AG09309 (cell line): ENCODE results near the gene BLMH.

Experiments
- DNase-seq: peaks from one replicate; pipeline ENCODE4 v3.0.0-alpha.2; 2010; ENCODE audit warnings: low read depth
- H3K4me3 ChIP-seq: 2 replicates; pipeline ENCODE4 v1.5.1; 2011; ENCODE audit warnings: mild to moderate bottlenecking, low read depth, low read length, moderate library complexity; ENCODE audit not compliant: control insufficient read depth
- TF ChIP-seq, protein P1 (sequence below): IDR thresholded peaks from 2 replicates; pipeline ENCODE4 v1.5.1; 2011; ENCODE audit warnings: mild to moderate bottlenecking, low read depth, low read length, inconsistent platforms; ENCODE audit not compliant: insufficient read depth, control insufficient read depth; ENCODE audit errors: missing control alignments

The BLMH gene

DNA sequence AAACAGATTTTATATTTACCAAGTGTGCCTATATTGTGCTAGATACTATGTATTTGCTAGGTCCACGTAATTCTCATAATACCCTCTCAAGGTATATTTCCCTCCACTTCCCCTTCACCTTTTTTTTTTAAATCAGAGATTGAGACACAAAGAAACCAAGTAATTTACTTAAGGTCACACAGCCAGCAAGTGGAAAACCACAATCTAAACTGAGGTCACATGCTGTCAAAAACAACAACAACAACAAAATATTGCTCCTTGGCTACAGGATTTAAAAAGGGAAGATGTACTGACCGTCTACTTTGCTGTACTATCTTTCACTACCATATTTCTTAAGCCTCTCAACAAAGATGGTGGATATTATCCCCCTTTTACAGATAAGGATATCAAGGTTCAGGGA is 15.8 kb downstream of the BLMH start:
- no peak for DNase-seq
- H3K4me3 ChIP-seq = no peak overlapping the region
- TF ChIP-seq, protein P1, sequence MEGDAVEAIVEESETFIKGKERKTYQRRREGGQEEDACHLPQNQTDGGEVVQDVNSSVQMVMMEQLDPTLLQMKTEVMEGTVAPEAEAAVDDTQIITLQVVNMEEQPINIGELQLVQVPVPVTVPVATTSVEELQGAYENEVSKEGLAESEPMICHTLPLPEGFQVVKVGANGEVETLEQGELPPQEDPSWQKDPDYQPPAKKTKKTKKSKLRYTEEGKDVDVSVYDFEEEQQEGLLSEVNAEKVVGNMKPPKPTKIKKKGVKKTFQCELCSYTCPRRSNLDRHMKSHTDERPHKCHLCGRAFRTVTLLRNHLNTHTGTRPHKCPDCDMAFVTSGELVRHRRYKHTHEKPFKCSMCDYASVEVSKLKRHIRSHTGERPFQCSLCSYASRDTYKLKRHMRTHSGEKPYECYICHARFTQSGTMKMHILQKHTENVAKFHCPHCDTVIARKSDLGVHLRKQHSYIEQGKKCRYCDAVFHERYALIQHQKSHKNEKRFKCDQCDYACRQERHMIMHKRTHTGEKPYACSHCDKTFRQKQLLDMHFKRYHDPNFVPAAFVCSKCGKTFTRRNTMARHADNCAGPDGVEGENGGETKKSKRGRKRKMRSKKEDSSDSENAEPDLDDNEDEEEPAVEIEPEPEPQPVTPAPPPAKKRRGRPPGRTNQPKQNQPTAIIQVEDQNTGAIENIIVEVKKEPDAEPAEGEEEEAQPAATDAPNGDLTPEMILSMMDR = no peak

DNA sequence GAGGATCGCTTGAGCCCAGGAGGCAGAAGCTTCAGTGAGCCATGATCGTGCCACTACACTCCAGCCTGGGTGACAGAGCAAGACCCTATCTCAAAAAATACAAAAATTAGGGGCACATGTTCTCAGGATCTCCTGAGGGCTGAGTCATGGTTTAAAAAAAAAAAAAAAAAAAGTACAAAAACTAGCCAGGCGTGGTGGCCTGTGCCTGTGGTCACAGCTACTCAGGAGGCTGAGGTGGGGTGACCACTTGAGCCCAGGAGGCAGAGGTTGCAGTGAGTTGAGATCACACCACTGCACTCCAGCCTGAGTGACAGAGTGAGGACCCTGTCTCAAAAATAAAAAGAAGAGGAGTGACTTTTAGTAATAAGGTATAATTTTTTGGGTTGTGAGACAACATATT is 16.9 kb downstream of the BLMH start:
- no peak overlapping the region for H3K4me3 ChIP-seq
- TF ChIP-seq, protein P1 = no peak
- no peak for DNase-seq

DNA sequence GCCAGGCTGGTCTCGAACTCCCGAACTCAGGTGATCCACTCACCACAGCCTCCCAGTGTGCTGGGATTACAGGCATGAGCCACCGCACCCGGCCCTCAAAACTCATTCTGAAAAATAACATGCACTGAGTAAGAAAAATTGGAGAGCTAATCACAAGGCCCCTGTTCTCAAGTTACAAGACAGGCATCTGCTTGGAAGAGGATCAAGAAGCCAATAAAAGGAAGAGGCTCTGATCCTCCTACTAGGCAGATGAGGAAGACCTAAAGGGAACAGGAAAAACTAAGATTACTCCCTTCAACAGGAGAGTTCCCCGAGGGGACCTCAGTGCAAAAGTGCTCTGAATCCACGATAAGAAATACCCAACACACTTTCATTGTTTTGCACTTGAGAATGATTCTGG is 18.4 kb downstream of the BLMH start:
- DNase-seq = no peak
- no peak overlapping the region for H3K4me3 ChIP-seq
- TF ChIP-seq, protein P1 = no peak

DNA sequence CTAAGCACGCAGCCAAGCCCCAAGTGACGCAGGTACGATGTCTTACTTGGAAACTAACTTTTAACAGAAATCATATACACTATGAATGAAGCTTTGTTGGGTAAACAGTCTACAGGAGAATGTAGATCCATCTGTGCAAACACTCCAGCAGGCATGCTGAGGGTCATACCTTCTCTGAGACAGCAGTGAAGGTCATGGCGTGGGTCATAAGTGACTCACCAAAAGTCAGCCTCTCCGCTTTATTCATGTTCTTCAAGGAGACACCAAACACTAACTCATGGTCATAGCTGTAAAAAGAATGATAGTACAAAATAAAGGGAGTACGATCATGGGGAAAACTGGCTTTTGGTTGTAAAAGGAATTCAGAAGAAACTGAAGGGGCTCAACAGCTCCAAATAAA is 20.6 kb downstream of the BLMH start:
- TF ChIP-seq, protein P1 = no peak

DNA sequence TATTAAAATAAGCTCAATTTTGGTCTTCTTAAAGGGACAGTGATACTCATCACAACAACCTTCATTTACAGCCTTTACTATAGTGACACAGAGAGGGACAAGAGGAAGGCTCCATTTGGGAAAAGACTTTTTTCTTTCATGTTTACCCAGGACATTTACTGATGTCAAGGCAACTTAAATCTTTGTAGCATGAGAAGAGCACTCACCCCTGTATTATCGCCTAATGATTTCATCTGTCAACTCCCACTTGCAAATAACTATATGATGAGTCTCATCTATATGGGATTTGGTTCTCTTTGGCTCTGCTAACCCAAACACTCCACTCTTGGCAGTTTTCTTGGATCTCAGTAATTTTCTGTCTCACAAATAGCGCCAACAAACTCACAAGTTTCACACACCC is 24.1 kb downstream of the BLMH start:
- DNase-seq = no peak
- no peak overlapping the region for H3K4me3 ChIP-seq

More for the DNA sequence above, 20.6 kb downstream of the BLMH start:
- H3K4me3 ChIP-seq = no peak overlapping the region
- no peak for DNase-seq

DNA sequence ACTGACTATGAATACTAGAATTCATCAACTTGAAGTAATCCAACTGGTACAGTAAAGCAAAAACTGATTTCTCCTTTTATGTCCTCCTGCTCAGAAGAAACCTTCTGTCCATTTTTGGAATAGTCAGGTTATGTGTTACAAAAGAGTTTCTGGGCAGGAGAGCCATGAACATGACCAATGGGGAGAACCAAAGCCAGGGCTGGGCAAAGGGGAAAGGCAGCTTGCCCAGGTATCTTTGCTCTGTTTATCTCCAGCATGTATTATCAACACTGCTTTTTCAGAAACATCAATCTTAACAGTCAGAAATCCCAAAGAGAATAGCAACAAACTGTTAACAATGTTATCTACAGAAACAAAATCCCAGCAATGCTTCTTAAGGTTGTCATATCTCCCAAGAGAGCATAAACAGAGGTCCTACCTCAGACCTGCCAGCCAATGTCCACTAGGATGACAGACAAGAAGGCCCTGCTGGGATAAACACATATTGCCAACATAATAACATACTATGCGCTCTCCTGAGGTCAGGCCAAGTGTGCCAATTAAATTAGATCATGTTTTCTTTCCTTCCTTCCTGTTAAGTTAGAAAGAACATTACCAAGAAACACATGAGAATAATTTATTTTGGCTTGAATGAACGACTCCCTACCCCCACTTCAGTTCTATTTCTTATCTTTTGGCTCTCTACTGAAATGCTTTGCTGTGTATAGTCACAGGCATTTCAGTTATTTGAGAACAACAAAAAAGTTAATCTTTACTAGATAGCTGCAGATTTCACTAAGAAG is 28.0 kb downstream of the BLMH start:
- no peak overlapping the region for H3K4me3 ChIP-seq
- TF ChIP-seq, protein P1 = no peak
- peak; percentile 29 for DNase-seq

More for the DNA sequence above, 24.1 kb downstream of the BLMH start:
- TF ChIP-seq, protein P1 = no peak
